ENCODE results near the gene RAP1GAP2. TPM values are rescaled to one million over a fixed set of nuclear protein-coding genes. Genes with fewer than 3 reads are reported as not detected.

RAP1GAP2 gene
- total RNA-seq, 4 donors from 2014 or later: 10.8 to 18.3 (median 12.6) TPM

DNA sequence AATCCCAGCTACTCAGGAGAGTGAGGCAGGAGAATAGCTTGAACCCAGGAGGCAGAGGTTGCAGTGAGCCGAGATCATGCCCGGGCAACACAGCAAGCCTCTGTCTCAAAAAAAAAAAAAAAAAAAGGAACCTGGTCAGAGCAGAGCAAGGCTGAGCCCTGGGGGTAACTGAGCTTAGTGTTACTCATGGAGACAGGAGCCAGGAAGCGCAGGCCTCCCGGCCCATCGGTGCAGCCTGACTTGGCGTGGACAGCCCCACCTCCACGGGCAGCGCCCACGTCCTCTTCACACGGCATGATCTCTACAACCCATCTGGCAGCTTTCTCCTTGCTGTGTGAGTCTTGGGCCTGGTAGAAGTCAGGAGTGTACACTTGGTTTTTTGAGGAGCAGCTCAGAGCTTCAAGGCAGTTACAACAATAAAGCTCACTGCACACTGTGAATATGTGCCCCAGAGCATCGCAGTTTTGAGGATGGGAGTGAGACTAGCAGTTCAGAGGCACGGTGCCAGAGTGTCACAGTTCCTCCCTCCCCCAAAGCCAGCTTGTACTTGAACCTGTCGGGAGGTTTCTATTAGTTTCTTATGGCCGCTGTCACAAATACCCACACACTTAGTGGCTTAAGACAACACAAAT, 129.9 kb downstream of the RAP1GAP2 start:
- no peak overlapping the region for H3K27ac ChIP-seq
- WGBS: 35% methylated on average over 12 of the region's 14 CpGs
- H3K36me3 ChIP-seq: no peaks in the 10 kb centered on the region
- no peak for TF ChIP-seq POLR2A (IDR thresholded peaks at IDR 0.05)
- TF ChIP-seq EP300 (IDR thresholded peaks at IDR 0.05): no peak
- no peak for TF ChIP-seq POLR2AphosphoS5 (IDR thresholded peaks at IDR 0.05)
- TF ChIP-seq, protein P1, sequence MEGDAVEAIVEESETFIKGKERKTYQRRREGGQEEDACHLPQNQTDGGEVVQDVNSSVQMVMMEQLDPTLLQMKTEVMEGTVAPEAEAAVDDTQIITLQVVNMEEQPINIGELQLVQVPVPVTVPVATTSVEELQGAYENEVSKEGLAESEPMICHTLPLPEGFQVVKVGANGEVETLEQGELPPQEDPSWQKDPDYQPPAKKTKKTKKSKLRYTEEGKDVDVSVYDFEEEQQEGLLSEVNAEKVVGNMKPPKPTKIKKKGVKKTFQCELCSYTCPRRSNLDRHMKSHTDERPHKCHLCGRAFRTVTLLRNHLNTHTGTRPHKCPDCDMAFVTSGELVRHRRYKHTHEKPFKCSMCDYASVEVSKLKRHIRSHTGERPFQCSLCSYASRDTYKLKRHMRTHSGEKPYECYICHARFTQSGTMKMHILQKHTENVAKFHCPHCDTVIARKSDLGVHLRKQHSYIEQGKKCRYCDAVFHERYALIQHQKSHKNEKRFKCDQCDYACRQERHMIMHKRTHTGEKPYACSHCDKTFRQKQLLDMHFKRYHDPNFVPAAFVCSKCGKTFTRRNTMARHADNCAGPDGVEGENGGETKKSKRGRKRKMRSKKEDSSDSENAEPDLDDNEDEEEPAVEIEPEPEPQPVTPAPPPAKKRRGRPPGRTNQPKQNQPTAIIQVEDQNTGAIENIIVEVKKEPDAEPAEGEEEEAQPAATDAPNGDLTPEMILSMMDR (IDR thresholded peaks at IDR 0.05): no peak
- no peaks in the 10 kb centered on the region for H3K4me1 ChIP-seq
- no peaks in the 10 kb centered on the region for H3K9me3 ChIP-seq
- no peak for DNase-seq (ENCODE audit: low spot score in 2 of 2)
- no peak overlapping the region for H3K4me3 ChIP-seq
- no peaks in the 10 kb centered on the region for H3K27me3 ChIP-seq

DNA sequence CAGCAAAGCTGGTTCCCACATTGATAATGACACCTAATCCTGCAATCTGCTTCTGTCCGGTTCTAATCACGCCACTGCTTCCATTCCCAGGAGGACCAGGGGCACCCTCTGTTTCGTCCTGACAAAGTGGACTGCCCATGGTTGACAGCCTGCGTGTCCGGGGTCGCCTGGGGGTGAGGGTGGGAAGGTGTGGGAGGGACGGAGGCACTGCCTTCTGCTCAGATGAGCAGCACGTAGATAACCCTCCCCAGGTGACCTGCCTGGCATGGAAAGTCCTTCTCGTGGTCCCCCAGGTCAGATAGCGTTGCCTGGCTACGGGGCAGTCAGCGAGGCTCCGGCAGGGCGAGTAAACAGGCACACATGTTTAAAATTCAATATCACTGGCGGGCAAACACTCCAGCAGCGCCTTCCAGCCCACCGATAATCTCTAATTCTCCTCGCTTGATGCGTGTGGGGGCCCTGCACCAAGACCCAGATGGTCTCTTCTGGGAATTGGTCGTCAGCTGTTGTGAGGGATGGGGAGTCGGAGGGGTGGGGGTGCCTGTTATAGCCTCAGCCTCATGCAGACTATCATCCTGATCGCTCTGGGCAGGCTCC, 132.2 kb downstream of the RAP1GAP2 start:
- TF ChIP-seq POLR2A (IDR thresholded peaks at IDR 0.05): no peak
- TF ChIP-seq POLR2AphosphoS5 (IDR thresholded peaks at IDR 0.05): no peak
- TF ChIP-seq, protein P1 (IDR thresholded peaks at IDR 0.05): no peak
- no peak for TF ChIP-seq EP300 (IDR thresholded peaks at IDR 0.05)
- Histone ChIP-seq H3K36me3 (no peaks in the 10 kb centered on the region), H3K9me3 (no peaks in the 10 kb centered on the region), H3K4me1 (no peaks in the 10 kb centered on the region), H3K4me3 (no peak overlapping the region), H3K27me3 (no peaks in the 10 kb centered on the region), H3K27ac (no peak overlapping the region)
- 94% methylated on average over 17 of the region's 22 CpGs for WGBS
- DNase-seq (ENCODE audit: low spot score in 2 of 2): no peak

DNA sequence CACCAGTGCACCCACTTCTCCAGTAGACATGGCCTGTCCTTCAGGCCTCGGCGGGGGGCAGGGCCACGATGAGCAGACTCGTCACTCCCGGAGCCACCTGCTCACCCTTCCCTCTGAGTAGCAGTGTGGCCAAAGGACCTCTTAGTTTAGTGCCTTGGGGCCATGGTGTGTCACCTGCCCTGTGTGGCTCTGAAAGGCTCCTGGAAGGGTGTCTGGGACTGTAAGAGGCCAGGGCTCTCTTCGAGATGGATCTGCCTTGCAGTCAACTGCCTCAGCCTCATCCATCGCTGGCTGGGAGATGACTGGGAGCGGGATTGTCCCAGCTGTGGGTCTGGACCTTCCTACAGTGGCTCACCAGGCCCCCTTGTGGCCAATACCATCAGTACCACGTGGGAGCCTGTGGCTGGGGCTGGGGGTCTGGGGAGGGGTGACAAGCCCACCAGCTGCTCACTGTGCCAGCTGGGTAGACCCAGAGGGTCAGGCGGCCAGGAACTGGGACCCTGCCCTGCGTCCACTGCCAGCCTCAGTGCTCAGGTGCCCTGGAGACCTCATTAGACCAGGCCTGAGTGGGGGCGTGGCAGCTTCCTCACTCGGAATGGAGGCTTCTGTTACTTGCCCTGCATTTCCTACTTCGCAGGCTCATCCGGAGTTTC, 133.8 kb downstream of the RAP1GAP2 start:
- no peak overlapping the region for H3K27ac ChIP-seq
- no peak for DNase-seq (ENCODE audit: low spot score in 2 of 2)
- 50% methylated on average over 2 of the region's 15 CpGs for WGBS
- no peaks in the 10 kb centered on the region for H3K27me3 ChIP-seq
- H3K4me1 ChIP-seq: no peaks in the 10 kb centered on the region
- no peak overlapping the region for H3K4me3 ChIP-seq
- TF ChIP-seq, protein P1 (IDR thresholded peaks at IDR 0.05): peak; percentile 25 to 59
- TF ChIP-seq EP300 (IDR thresholded peaks at IDR 0.05): no peak
- H3K36me3 ChIP-seq: no peaks in the 10 kb centered on the region
- no peaks in the 10 kb centered on the region for H3K9me3 ChIP-seq

DNA sequence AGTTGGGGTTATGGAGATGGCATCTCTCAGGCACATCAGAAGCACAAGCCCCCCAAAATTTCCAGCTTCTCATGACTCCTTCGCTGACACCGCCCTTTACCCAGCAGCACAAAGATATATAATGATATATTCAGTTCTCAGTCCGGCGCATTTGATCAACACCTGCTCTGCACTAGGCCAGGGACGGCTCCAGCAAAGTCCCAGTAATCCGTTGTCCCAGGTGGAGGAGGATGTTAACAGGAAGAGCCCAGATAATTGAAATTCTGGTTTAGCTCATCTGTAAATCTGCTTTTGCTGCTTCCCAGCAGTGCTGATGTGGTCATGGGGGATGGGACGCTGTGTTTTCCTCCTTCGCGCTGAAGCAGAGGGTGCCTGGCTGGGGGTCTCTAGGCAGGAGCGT, 135.6 kb downstream of the RAP1GAP2 start:
- Histone ChIP-seq H3K4me3 (no peak overlapping the region), H3K36me3 (no peaks in the 10 kb centered on the region), H3K4me1 (no peaks in the 10 kb centered on the region), H3K9me3 (no peaks in the 10 kb centered on the region), H3K27me3 (no peaks in the 10 kb centered on the region), H3K27ac (no peak overlapping the region)
- TF ChIP-seq, protein P1 (IDR thresholded peaks at IDR 0.05): no peak
- TF ChIP-seq EP300 (IDR thresholded peaks at IDR 0.05): no peak
- no peak for TF ChIP-seq POLR2A (IDR thresholded peaks at IDR 0.05)
- no peak for TF ChIP-seq POLR2AphosphoS5 (IDR thresholded peaks at IDR 0.05)
- WGBS: 77% methylated on average over 10 of the region's 10 CpGs
- DNase-seq (ENCODE audit: low spot score in 2 of 2): no peak

DNA sequence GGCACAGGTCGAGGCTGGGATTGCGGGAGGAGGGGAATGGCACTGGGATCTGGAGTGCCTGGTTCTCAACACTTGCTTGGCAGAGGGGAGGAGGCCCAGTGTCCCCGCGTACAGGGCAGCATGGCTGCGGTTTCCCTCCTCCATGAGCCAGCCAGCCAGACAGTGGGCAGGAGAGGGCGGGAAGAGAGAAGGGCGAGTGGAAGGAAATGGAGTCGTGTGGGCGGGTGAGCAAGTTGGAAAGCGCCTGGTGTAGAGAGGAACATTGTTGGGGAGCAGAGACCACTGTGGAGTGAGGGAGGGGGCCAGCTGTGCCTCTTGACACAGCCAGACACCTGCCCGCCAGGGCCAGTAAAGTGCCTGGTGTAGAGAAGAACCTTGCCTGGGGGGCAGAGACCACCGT, 136.7 kb downstream of the RAP1GAP2 start:
- no peak for DNase-seq (ENCODE audit: low spot score in 2 of 2)
- Histone ChIP-seq H3K36me3 (no peaks in the 10 kb centered on the region), H3K9me3 (no peaks in the 10 kb centered on the region), H3K27me3 (no peaks in the 10 kb centered on the region), H3K27ac (no peak overlapping the region), H3K4me3 (no peak overlapping the region), H3K4me1 (peaks cover 4% of the 10 kb centered on the region)
- WGBS: 67% methylated on average over 11 of the region's 12 CpGs
- TF ChIP-seq EP300 (IDR thresholded peaks at IDR 0.05) (no peak), POLR2AphosphoS5 (IDR thresholded peaks at IDR 0.05) (no peak), POLR2A (IDR thresholded peaks at IDR 0.05) (no peak)
- TF ChIP-seq, protein P1 (IDR thresholded peaks at IDR 0.05): no peak
